Mucosa of descending colon (tissue), 3 donors: Measurements from ENCODE around the gene TRMT1. TPM values are rescaled to one million over a fixed set of nuclear protein-coding genes. Genes with fewer than 3 reads are reported as not detected.

ENCODE experiments used
- ATAC-seq: fragments of 200-7000 bp; cut with Tn5 transposase; one replicate; pipeline ENCODE4 v1.9.1; 2020; ENCODE audit warnings: mild to moderate bottlenecking, moderate library complexity
- DNase-seq, 3 donors: peaks; one replicate each; pipeline ENCODE4 v3.0.0-alpha.2; 2020
- H3K36me3 ChIP-seq: fragments of 200-600 bp; one replicate; pipeline ENCODE4 v1.8.0; 2021; ENCODE audit warnings: low read depth, mild to moderate bottlenecking
- H3K4me1 ChIP-seq: fragments of 200-600 bp; one replicate; pipeline ENCODE4 v1.8.0; 2021; ENCODE audit warnings: low read depth, mild to moderate bottlenecking
- H3K4me3 ChIP-seq: fragments of 200-600 bp; one replicate; pipeline ENCODE4 v1.8.0; 2021; ENCODE audit warnings: mild to moderate bottlenecking
- H3K9me3 ChIP-seq: fragments of 200-600 bp; one replicate; pipeline ENCODE4 v1.8.0; 2021; ENCODE audit warnings: mild to moderate bottlenecking
- intact Hi-C, 2 donors: fragments of 100-400 bp; cut with DNase I in 1 of 2; cut with micrococcal nuclease in 1 of 2; formaldehyde crosslinking; loops; one replicate each; pipeline versions ENCODE4 v1.11.0 to v1.11.1; 2022; cut with DNase I, micrococcal nuclease
- total RNA-seq, 3 donors: library from RNA; stranded (reverse); fragmentation: NEBNext Ultra II Directional in 2 of 3; extraction: Animal tissue kit (Norgen Biotek cat#: 25700) in 2 of 3; gene quantifications; one replicate each; pipeline versions ENCODE4 v1.2.1 to v1.2.4, GENCODE V29; 2021 to 2023
- TF ChIP-seq, protein P1 (sequence below): fragments of 200-600 bp; IDR thresholded peaks from one replicate; pipeline ENCODE4 v1.8.0; 2022; ENCODE audit warnings: antibody characterized with exemption, mild to moderate bottlenecking
- donor health status: DM: no; HTN: no; CAD: no; lungs with moderate emphysema.
- donor health status: DM: no; HTN: no; CAD: no.
- donor health status: DM: no; HTN: yes; CAD: no.

TRMT1 gene
- total RNA-seq, 3 donors from 2014 or later, result 26.6 to 37.9 (median 30.0) TPM

DNA sequence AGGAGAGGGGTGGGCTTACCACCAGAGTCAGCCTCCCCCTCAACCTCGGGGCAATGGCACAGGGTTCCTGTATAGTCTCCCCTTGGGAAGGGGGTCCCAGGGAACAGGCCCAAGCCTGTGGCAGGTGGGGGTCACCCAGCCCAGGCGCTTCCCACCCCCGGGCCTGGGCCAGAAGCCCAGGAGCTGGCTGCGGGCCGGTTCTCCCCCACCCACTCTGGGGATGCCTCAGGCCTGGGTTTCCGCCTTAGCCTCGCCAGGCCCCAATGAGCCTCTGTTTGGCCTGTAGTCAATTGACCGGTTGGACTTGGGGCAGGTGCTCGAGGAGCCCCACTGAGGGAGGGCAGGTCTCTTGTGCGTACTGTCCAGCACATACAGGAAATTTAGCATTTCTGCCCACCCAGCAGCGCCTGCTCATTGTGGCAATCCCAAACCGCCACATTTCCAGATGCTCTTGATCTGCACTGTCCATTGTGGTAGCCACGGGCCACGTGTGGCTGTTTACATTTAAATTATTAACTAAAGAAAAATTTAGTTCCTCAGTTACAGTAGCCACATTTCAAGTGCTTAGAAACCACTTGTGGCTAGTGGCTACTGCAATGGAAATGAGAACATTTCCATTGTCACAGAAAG lies 23.8 kb downstream of the TRMT1 start:
- no peak for DNase-seq
- peaks cover 19% of the 10 kb centered on the region for H3K4me1 ChIP-seq
- no peak overlapping the region for H3K4me3 ChIP-seq
- no peaks in the 10 kb centered on the region for H3K9me3 ChIP-seq
- H3K36me3 ChIP-seq, result no peaks in the 10 kb centered on the region
- ATAC-seq, result no peak
- intact Hi-C loops, result loop anchor here (5.0 to 10.0 kb wide), 2 partner anchors 108 to 110 kb away; no protein-coding TSS in a partner anchor
- TF ChIP-seq, protein P1, sequence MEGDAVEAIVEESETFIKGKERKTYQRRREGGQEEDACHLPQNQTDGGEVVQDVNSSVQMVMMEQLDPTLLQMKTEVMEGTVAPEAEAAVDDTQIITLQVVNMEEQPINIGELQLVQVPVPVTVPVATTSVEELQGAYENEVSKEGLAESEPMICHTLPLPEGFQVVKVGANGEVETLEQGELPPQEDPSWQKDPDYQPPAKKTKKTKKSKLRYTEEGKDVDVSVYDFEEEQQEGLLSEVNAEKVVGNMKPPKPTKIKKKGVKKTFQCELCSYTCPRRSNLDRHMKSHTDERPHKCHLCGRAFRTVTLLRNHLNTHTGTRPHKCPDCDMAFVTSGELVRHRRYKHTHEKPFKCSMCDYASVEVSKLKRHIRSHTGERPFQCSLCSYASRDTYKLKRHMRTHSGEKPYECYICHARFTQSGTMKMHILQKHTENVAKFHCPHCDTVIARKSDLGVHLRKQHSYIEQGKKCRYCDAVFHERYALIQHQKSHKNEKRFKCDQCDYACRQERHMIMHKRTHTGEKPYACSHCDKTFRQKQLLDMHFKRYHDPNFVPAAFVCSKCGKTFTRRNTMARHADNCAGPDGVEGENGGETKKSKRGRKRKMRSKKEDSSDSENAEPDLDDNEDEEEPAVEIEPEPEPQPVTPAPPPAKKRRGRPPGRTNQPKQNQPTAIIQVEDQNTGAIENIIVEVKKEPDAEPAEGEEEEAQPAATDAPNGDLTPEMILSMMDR, result no peak

DNA sequence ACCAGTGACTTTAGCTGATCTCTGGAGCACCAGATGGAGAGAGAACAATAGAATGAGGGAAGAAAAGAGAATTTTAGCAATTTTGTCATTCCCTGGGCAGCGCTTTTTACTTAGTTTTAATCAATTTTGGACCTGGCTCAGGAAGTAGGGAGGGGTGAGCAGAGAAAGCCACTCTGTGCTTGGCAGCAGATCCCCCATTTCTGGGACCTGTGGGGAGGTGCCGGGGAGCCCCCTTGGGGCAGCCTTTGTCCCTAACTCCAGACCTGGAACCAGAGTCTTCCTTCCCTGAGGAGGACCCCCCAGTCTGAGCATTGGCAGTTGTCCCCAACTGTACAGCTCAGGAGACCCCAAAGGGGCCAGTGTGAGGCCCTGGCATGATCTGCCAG lies 24.4 kb downstream of the TRMT1 start:
- intact Hi-C loops, result loop anchor here (5.0 to 10.0 kb wide), 2 partner anchors 107 to 110 kb away; no protein-coding TSS in a partner anchor

DNA sequence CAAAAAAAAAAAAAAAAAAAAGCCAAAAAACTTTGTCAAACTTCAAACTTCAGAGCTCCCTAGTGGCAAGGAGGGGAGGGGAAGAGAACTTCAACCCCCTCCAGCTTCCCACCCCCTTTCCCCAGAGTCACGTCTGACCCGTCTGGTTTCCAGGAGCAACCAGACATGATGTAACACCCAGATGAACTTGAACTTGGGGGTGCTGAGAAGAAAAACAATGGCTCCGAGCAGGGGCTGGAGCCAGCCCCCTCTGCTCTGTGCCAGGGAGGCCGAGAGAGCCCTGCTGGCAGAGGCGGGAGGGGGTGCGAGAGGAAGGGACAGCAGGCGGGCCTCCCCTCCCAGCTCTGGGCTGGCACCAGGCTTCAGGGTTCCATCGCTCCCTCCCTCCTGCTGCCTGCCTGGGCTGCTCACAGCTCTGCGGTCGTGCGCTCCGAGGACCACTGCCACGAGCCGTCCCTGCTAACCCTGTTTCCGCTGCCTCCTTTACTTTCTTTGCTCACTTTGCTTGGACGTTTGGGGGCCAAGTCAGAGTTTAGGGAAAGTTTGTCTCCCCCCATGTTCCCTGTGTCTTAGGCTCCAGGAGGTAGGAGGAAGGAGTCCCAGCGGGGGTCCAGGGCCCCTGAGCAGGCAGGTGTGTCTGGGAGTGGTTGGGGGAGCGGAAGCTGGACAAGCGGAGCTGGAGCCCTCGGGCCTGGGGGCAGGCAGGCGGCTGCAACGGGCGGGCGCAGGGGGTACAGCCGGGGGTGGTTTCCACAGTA lies 25.0 kb downstream of the TRMT1 start:
- ATAC-seq, result no peak
- TF ChIP-seq, protein P1, result no peak
- Histone ChIP-seq H3K4me1 (peaks cover 18% of the 10 kb centered on the region), H3K36me3 (no peaks in the 10 kb centered on the region), H3K9me3 (no peaks in the 10 kb centered on the region), H3K4me3 (no peak overlapping the region)
- intact Hi-C loops, result loop anchor here (5.0 to 10.0 kb wide), 2 partner anchors 107 to 109 kb away; no protein-coding TSS in a partner anchor
- no peak for DNase-seq

More for the DNA sequence above, 24.4 kb downstream of the TRMT1 start:
- peaks cover 18% of the 10 kb centered on the region for H3K4me1 ChIP-seq
- H3K4me3 ChIP-seq, result no peak overlapping the region
- no peaks in the 10 kb centered on the region for H3K36me3 ChIP-seq
- ATAC-seq (no peak), DNase-seq (no peak)
- TF ChIP-seq, protein P1, result no peak
- no peaks in the 10 kb centered on the region for H3K9me3 ChIP-seq

DNA sequence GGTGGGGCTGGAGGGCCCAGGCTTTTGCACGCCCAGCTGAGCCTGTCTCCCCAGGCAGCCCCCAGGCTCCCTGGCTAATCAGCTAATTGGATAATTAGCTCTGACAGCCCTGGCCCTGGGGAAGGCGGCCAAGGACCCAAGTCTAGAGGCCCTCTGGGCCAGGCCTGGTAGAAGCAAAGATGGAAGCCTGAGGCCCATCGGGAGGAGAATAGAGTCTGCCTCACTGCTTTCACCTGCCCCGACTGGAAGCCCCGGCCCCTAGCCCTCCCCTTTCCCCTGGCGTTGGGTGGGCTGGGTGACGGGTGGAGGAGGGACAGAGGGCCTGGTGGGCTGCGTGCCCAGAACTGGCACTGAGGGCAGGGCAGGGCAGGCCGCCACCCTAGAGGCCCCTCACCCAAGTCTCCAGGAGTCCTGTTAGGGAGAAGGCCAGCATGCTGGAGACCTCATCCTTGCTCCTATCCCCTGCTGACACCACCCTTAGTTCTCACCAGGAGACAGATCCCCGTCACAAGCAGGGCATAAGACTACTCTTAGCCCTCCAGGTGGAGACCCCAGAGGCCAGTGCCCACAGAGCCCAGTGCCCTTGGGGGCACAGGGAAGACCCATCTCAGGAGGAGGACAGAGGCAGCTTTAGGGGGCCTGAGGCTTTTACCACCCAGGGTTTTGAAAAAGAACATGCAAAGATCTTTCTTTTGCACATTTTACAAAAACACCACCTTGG lies 25.9 kb downstream of the TRMT1 start:
- Histone ChIP-seq H3K4me3 (no peak overlapping the region), H3K36me3 (no peaks in the 10 kb centered on the region), H3K9me3 (no peaks in the 10 kb centered on the region), H3K4me1 (peaks cover 12% of the 10 kb centered on the region)
- TF ChIP-seq, protein P1, result no peak
- intact Hi-C loops, result loop anchor here (5.0 to 10.0 kb wide), 2 partner anchors 106 to 108 kb away; no protein-coding TSS in a partner anchor
- ATAC-seq, result no peak
- DNase-seq, result no peak

DNA sequence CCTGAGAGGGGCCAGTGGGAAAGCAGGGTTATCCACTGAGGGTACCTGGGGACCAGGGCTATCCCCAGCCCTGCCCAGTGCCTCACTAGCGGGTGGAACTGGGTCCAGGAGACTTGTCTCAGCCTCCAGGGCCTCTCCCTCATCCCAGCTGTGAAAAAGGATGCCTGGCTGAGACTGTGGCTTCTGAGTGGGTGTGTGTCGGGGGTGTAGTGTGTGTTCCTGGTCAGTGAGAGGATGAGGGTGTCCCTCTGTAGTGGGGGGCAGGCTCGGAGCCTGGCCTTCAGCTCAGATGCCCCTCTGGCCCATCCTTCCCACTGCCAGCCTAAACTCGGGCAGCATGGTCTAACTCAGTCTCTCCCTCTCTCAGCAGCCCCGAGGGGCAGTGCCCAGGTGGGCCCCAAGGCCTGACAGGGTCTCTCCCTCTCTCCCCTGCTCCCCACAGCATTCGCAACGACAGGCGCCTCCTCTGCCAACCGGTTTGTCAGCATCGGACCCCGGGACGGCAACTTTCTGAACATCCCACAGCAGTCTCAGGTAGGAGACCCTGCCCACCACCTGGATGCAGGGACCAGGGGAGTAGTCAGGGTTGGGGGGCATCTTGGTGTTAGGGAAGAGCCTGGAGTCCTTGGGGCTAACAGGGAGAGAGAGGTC lies 26.6 kb downstream of the TRMT1 start:
- DNase-seq, result no peak
- Histone ChIP-seq H3K4me3 (no peak overlapping the region), H3K4me1 (peaks cover 12% of the 10 kb centered on the region), H3K9me3 (no peaks in the 10 kb centered on the region), H3K36me3 (no peaks in the 10 kb centered on the region)
- TF ChIP-seq, protein P1, result no peak
- ATAC-seq, result no peak
- intact Hi-C loops, result loop anchor here (5.0 to 10.0 kb wide), 2 partner anchors 105 to 108 kb away; no protein-coding TSS in a partner anchor
